HG03469 (cell line): ENCODE measurements around the gene GLI3.
A peak's percentile ranks its signal among the peaks of the same experiment; 100 is the strongest.

Source experiments
- ATAC-seq: cut with Tn5 transposase; IDR thresholded peaks from one replicate; pipeline ENCODE4 v1.9.1; 2021; ENCODE audit warnings: mild to moderate bottlenecking, moderate library complexity, moderate number of reproducible peaks; ENCODE audit not compliant: unreplicated experiment

GLI3 gene

DNA sequence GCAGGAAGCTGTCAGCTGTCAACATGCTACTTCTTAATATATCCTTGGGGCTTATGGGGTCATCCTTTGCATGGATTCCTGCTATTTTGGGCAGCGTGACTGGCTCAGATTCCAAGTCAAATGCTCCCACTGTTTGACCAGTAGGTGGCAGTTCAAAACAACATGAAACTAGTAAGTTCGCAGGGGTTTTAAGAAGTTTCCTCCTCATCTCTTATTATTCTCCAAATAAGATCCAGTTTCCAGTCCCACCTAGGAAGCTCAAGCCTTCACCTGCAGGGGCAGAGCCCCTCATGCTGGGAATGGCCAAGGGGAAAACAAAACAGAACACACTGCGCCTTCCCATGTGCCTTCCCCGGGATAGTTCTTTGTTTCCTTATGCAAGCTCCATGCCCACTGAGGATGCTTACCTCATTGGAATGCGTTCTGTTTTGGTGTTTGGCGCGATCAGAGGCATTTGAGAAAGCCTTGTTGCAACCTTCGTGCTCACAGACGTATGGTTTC is 259.8 kb downstream of the GLI3 start:
- no peak for ATAC-seq

DNA sequence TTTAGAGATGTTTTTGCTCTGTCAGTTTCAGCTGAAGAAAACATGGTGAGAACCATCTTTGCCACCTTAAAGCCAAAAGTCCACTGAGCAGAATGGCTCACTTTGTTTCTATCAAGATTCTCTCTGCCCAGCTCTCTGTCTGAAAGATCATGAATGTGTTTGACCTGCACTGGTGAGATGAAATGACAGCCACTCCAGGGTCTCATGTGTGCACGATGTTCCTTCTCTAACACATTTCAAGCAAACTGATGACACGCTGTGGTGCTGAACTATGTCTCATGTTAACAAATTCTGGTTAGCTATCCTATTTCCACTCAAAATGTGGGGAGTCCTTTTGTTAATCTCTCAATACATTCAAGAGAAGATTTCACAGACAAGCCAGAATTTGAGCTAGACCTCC is 260.6 kb downstream of the GLI3 start:
- no peak for ATAC-seq

DNA sequence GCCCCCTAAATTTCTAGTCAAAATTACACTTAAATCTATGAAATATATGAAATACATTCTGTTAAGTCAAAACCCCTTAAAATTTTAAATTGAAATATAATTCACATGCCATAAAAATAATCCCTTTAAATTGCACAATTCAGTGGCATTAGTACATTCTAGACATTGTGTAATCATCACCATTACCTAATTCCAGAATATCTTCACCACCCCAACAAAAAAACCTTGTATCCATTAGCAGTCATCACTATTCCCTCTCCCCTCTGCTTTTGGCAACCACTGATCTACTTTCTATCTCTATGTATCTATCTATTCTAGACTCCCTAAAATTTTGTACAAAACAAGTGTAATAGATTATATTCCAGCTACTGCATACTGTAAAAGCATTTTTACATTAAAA is 261.2 kb downstream of the GLI3 start:
- no peak for ATAC-seq

DNA sequence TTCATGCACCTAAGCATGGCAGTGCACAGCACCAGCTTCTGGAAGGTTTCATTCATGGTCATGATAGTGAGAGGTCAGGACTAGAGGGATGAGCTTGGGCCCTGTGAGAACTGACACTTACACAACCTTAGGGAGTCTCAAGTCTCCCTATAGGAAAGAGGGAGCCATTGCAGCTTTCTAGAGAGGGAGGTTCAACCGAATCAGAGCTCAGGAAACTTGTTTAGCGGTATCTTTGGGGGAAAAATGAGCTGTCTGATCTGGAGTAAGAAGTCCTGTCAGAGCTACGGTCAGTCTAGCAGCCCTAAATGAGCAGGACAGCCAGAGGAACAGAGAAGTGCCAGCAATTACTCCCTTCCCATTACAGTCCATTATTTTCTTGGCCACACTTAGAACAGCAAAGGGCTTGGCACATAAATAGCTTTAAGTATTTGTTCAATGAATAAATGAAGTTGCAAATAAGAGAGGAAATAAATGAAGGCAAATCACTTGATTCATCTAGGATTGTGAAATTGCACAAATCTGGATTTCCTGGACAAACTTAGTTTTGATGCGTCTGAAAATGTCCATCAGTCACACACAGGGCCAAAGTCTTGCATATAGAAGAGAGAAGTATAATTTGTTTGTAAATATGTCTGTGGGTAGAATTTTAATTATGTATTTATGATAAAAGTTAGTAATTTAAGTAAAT is 262.0 kb downstream of the GLI3 start:
- ATAC-seq: no peak

DNA sequence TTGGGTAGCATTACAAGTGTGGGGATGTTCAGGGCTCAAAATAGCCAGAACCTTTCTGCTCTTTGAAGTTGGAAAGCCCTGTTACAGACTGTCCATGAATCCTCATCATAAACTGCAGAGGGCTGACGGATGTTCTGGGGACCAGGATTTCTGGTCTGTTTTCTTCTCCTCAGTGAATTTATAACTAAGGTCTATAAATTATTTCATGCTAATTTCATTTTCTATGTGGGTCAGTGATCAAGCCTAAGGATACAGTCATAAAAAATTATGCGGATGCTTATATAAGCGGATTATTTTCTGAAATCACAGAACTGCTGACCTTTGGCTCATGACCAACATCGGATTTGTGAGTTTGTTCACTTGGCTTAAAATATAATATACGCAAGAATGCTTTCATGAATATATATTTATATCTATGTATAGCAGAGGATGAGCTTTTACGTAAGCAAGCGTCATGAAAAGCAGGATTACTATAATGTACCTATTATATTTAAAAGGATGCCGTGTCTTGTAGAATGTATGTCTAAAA is 263.7 kb downstream of the GLI3 start:
- ATAC-seq: no peak

DNA sequence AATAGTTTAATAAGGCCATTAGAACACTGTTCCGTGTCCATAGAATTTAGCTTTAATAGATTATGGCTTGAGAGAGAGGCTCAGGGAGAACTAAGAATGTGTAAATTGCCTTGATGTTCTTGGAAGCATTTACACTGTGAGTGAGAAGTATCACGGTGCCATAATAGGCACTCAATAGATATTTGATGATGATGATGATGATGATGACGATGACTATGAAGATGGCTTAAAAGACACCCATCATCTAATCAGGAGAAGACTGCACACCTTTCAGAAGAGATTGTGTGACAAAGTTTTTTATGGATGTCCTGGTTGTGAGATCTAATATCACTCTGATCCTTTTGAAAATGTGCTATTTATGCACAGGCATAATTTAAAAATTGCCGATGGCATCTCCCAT is 264.2 kb downstream of the GLI3 start:
- ATAC-seq: no peak

DNA sequence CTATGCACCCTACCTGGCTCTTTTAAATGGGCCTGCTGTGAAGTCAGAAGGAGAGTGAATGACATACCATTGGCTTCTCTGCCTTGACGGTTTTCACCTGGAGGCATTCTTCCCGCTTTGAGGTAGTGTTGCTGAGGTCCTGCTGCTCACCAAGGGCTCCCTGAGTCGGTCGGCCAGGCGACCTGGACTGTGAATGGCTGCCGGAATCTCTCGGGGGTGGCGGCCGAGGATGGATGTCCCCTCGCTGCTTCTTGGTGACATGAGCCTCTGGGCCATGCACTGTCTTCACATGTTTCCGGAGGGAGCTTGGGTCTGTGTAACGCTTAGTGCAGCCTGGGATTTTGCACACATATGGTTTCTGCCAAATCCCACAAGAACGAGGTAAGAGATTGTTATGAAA is 264.7 kb downstream of the GLI3 start:
- ATAC-seq: no peak

DNA sequence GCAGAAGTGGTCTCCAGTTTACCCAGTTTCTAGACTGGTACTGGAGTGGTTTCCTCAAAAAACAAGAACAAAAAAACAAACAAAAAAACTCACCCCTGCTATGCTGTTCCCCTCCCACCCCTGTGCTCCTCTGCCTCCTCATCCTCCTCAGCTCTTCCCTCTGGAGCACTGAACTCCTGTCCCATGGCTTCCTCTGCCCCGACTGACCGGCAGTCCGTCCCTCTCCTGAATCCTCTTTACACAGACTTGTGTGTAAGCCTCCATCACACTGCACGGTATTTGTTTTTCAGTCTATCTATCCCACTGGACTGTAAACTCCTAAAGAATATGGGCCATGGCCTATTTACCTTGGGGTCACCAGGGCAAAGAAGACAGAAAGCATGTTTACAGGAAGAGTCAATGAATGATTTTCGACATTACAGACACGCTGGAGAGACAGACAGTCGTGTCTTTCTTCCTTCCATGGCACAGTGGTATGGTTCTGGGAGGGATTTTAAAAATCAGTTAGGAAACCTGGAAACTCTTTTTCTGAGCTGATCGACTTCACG is 265.3 kb downstream of the GLI3 start:
- no peak for ATAC-seq

DNA sequence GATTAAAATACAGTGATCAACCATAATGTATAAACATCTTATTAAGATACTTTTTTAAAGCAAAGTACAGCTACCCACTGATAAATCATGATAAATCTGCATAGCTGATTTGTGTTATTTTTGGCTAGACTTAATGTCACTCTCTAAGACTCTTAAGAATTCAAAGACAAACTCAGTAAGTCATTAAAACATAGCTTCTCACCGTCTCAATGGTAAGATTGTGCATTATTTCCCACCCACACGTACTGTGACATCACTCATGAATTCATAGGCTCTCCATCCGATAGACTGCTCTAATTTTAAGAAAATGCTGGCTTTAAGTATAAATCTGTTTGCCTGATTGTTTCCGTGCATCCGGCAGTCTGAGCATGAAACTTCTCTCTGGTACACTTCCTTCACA is 266.1 kb downstream of the GLI3 start:
- ATAC-seq: no peak

DNA sequence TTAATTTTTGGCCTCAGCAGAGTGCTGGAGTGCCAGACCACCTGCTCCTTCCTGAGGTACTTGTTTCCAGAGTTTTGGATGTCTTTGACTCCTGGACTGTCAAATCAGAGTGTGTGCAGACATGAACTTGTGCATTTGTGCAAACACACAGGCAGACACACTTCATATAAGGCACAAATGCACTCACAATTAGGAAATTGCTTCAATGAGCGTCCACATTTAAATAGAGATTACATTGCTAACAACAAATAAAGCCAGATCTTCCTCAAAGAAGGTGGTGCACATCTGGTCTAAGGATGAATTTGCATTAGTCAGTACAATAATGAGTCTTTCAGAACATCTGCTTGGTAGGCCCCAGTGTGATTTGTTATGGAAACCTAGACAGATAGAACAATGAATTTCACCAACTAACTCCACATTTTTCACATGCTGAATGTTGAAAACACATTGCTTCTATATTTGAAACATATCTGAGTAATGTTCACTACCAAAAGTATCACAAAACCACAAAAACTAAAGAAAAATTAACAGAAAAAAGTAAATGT is 267.4 kb downstream of the GLI3 start:
- ATAC-seq: no peak

DNA sequence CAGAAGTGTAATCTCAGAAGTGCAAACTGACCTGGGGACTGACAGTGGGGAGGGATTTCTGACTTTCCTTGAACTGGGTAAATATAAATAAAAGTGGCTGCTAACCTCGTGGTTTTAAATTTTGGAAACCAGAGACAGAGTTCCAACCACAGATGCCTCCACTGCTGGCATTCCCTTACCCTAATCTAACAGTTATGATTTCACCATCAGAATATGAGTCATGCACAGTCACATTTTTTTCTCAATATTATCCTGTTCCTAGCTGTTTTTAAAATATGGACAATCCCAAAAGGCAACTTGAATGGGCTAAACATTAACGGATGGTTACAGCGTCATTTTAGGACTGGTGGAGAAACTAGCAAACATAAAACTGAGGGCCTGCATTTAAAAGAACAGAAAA is 269.9 kb downstream of the GLI3 start:
- no peak for ATAC-seq

DNA sequence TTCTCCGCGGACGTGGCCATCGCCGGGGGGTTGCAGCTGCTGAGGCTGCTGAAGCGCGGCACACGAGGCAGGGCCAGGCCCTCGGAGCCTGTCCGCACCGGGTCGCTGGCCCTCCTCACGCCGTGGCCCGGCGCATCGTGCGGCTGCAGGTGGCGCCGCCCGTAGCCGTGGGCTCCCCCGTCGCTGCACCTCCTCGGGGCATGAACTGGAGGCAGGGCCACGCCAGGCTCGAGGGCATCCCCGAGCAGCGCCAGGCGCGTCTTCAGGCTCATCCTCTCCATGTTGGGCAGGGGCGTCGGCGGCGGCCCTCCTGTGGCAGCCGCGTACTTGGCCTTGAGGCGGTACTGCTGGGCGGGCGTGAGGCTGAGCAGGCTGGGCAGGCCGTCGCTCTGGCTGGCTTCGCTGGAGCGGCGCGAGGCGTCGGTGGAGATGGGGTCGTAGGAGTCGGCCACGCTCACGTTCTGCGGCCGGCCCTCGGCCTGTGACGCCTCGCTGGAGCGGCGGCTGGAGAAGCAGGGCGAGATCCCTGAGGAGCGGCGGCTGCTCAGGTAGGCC is 271.0 kb downstream of the GLI3 start:
- no peak for ATAC-seq

DNA sequence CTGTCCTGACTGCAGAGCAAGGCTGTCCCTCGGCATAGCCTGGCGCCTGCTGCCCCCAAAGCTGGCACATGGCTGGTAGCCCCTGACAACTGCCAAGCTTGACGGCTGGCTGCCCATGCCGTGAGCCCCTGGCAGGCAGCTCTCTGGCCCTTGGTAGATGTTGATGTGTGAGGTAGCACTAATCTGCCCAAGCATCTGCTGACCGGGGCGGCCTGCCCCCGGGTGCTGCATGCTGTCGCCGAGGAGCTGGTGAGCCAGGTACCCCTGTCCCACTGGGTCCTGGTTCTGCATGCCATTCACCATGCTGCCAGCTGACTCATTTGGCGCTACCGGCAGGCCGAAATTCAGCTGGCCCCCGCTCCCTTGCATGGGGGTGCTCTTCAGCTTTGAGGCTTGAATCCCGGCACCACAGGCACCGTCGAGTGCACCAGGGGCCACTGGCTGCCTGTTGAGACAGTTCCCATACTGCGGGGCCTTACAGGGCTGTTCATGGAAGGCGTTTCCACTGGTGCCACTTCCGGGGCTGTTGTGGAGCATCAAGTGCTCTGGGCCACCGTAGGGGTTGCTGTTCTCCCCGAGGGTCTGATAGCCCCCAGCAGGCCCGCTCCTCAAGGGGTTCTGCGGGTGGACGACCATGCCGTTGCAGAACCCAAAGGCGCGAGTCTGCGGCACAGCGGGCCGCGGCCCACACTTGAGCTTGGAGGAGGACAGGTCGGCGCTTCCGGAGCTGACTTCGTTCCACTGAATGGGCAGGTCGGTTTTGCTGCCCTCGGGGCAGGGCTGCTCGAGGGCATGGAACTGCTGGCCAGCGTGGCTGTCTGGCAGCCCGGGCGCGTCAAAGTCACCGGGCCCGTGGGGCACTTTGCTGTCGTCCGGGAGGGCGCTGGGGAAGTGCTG is 271.9 kb downstream of the GLI3 start:
- no peak for ATAC-seq

DNA sequence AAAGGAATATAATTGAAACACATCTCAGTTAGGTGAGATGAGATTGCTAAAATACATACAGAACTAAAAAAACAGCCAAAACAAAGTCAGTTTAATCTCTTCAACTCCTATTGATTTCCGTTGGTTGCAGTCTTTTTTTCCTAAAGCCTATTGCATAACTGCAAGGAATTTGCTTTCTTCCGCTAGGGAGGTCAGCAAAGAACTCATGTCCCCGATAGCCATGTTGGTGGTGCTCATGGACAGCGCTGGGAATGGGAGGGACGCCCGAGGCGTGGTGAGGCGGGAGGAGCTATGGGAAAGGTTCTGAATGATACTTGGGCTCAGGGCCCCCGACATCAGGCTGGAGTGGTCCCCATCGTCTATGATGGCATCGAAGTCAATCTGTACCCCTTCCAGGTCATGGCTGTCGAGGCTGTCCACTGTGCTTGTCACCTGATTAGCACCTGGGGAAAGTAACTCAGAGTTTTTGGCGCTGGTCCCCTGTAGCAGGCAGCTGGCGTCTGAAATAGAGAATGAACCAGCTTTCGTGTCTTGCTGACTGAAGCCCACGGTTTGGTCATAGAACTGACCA is 272.7 kb downstream of the GLI3 start:
- no peak for ATAC-seq

DNA sequence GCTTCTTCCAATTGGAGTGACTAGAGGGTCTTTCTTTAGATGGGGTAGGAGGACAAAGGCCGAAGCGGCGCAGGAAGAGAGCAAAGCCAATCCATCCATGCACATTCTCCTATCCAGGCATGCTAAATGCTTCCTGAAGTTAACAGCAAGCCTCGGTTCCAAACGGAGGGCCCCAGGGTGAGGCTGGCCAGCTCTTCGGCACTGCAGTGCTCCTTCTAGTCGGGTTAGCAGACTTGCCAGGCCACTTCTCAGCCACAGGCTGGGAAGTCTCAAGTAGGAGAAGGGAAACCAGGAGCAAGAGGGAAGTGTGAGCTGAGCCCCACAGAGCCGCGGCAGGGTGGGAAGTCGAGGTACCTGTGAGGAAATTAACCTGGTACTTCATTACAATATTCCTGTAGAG is 280.3 kb downstream of the GLI3 start:
- no peak for ATAC-seq

DNA sequence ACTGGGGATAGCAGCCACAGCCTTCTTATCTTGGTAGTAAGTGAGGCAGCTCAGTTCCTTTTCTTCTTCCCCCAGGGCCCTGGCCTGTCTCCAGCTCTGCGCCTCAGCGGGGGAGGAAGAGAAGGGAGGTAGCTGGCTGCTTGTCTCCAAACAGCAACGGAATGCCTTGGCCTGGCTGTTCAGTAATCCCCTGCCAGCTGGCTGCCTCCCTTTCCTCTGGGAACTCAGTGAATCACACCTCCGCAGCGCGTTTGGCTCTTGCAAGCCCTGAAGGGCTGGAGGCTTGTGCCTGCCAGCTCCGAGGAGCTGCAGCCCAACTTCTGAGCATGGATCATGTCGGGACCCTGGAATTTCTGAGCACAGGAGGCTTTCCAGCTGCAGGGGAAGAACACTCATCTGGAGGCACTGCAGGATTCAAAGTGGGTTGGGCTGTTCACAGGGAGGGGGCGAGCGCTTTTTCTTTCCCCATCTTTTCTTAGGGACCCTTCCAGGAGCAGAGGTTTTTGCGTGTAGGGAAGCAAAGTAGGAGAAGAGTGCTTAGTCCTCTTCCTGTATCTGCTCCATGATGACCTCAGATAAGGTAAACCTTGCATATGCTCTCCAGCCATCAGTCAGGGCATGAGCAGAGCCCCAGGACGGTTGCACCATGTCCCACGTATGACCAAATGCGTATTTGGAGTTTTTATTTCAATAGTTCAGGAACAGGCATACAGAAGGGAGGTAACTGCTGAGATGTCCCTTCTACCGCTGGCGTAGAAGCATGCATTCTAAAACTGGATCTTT is 280.9 kb downstream of the GLI3 start:
- no peak for ATAC-seq

DNA sequence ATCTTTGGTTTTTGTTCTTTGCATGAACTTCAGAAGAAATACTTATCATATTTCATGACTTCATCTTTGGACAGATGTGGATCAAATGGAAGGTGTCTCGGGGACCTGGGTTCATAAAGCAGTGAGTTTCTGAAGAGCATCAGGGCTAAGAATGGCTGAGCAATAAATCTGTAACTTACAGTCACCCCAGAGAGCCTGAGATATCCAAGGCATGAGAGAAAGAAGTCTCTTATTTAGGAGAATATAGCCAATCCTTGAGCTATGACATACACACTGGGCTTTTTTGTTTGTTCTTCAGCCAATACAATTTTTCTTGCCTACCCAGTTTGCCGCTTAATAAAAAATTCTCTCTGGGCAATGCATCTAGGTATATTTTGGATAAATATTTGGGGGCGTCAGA is 281.6 kb downstream of the GLI3 start:
- no peak for ATAC-seq

DNA sequence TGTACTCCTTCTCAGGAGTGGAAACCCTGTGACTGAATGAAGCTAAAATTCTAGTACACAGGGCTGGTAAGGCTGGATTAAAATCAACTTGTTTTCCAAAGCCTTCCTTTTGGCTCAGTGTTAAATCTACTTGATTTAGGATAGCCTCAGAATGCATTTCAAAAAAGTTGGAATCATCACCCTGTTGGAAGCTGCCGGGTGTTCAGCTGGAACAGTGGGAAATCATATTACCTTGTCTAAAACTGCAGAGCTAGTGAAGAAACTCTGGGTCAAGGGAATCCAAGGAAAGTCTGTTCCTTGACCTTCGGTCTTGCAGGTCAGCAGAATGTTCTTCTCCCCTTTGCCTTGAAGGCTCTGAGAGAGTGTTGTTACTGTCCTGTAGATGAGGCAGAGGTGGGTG is 282.0 kb downstream of the GLI3 start:
- ATAC-seq: no peak

DNA sequence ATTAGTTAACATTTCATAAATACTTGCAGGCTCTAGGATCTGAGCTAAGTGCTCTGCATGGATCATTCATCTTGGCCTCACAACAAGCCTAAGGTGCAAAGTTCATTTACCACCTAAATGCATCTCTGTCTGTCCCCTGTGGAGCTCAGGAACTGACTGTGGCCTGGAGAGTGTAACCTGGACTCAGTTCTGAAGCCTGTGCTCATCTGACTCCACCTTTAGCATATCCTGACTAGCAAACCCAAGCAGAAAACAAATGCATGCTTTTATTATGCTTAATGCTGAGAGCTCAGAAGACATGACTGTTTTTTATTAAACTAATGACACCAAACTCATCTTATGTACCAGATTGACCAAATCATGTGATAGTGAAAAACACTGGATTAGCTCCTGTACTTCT is 288.5 kb downstream of the GLI3 start:
- ATAC-seq: no peak

DNA sequence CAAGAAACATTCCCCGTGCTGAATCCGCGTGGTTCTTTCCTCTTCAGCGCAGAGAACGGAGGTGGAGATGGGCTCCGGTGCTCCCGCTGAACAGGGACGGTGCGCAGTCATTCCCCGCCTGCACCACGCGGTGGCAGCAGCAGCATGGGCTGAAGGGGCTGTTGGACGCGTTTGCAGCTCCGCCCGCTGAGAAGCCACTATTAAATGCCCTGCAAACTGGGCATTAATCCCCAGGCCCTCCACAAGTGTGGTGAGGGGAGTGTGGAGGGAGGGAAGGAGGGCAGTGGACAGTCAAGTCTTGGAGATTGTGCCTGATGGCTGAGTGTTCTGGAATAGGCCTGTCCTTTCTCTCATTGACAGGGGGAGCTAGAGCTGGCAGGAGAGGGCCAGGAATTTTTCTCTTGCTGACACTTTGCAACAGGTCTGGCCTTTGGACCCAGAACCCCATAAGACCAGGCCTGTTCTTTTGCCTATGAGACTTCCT is 293.9 kb downstream of the GLI3 start:
- ATAC-seq: peak; percentile 93
